ENCODE results near the gene ZNF804A.

Gene ZNF804A

GRCh38 chr2:184646593-184646992 is 48.3 kb downstream of the ZNF804A start:
- no peak overlapping the region for H3K4me3 ChIP-seq (ENCODE audit: low read depth in 1 of 5, low read length in 5 of 5)
- H3K36me3 ChIP-seq (ENCODE audit: control insufficient read depth in 5 of 5, insufficient read depth in 5 of 5, low read length in 5 of 5) = no peaks in the 10 kb centered on the region
- no peaks in the 10 kb centered on the region for H3K4me1 ChIP-seq (ENCODE audit: control insufficient read depth in 5 of 5, insufficient read depth in 5 of 5, low read length in 5 of 5)
- no peak overlapping the region for H3K27ac ChIP-seq (ENCODE audit: low read depth, low read length)
- peaks cover 0 to 8% (median 0%) of the 10 kb centered on the region in 5 donors for H3K9me3 ChIP-seq (ENCODE audit: control insufficient read depth in 5 of 5, low read length in 5 of 5)
- no peaks in the 10 kb centered on the region for H3K27me3 ChIP-seq (ENCODE audit: control insufficient read depth in 5 of 5, insufficient read depth in 4 of 5, low read length in 5 of 5)
- H3K9ac ChIP-seq (ENCODE audit: low read length in 5 of 5) = no peak overlapping the region

GRCh38 chr2:184654945-184655344 is 56.6 kb downstream of the ZNF804A start:
- no peaks in the 10 kb centered on the region for H3K9me3 ChIP-seq (ENCODE audit: control insufficient read depth in 5 of 5, low read length in 5 of 5)
- H3K27ac ChIP-seq (ENCODE audit: low read depth, low read length) = no peak overlapping the region
- no peaks in the 10 kb centered on the region for H3K27me3 ChIP-seq (ENCODE audit: control insufficient read depth in 5 of 5, insufficient read depth in 4 of 5, low read length in 5 of 5)
- H3K36me3 ChIP-seq (ENCODE audit: control insufficient read depth in 5 of 5, insufficient read depth in 5 of 5, low read length in 5 of 5) = no peaks in the 10 kb centered on the region
- no peak overlapping the region for H3K9ac ChIP-seq (ENCODE audit: low read length in 5 of 5)
- no peak overlapping the region for H3K4me3 ChIP-seq (ENCODE audit: low read depth in 1 of 5, low read length in 5 of 5)
- no peaks in the 10 kb centered on the region for H3K4me1 ChIP-seq (ENCODE audit: control insufficient read depth in 5 of 5, insufficient read depth in 5 of 5, low read length in 5 of 5)

GRCh38 chr2:184677171-184677570 is 78.8 kb downstream of the ZNF804A start:
- no peak overlapping the region for H3K27ac ChIP-seq (ENCODE audit: low read depth, low read length)
- H3K36me3 ChIP-seq (ENCODE audit: control insufficient read depth in 5 of 5, insufficient read depth in 5 of 5, low read length in 5 of 5) = no peaks in the 10 kb centered on the region
- no peak overlapping the region for H3K4me3 ChIP-seq (ENCODE audit: low read depth in 1 of 5, low read length in 5 of 5)
- no peaks in the 10 kb centered on the region for H3K27me3 ChIP-seq (ENCODE audit: control insufficient read depth in 5 of 5, insufficient read depth in 4 of 5, low read length in 5 of 5)
- no peaks in the 10 kb centered on the region for H3K4me1 ChIP-seq (ENCODE audit: control insufficient read depth in 5 of 5, insufficient read depth in 5 of 5, low read length in 5 of 5)
- H3K9me3 ChIP-seq (ENCODE audit: control insufficient read depth in 5 of 5, low read length in 5 of 5) = peaks cover 0 to 12% (median 6%) of the 10 kb centered on the region in 5 donors
- H3K9ac ChIP-seq (ENCODE audit: low read length in 5 of 5) = no peak overlapping the region

GRCh38 chr2:184679219-184680018 is 81.1 kb downstream of the ZNF804A start:
- H3K27me3 ChIP-seq (ENCODE audit: control insufficient read depth in 5 of 5, insufficient read depth in 4 of 5, low read length in 5 of 5) = no peaks in the 10 kb centered on the region
- H3K4me1 ChIP-seq (ENCODE audit: control insufficient read depth in 5 of 5, insufficient read depth in 5 of 5, low read length in 5 of 5) = no peaks in the 10 kb centered on the region
- no peak overlapping the region for H3K9ac ChIP-seq (ENCODE audit: low read length in 5 of 5)
- H3K4me3 ChIP-seq (ENCODE audit: low read depth in 1 of 5, low read length in 5 of 5) = no peak overlapping the region
- H3K9me3 ChIP-seq (ENCODE audit: control insufficient read depth in 5 of 5, low read length in 5 of 5) = peaks cover 0 to 12% (median 6%) of the 10 kb centered on the region in 5 donors
- no peaks in the 10 kb centered on the region for H3K36me3 ChIP-seq (ENCODE audit: control insufficient read depth in 5 of 5, insufficient read depth in 5 of 5, low read length in 5 of 5)
- H3K27ac ChIP-seq (ENCODE audit: low read depth, low read length) = no peak overlapping the region

- Histone ChIP-seq H3K36me3 (ENCODE audit: control insufficient read depth in 5 of 5, insufficient read depth in 5 of 5, low read length in 5 of 5) (no peaks in the 10 kb centered on the region), H3K4me1 (ENCODE audit: control insufficient read depth in 5 of 5, insufficient read depth in 5 of 5, low read length in 5 of 5) (no peaks in the 10 kb centered on the region), H3K27ac (ENCODE audit: low read depth, low read length) (no peak overlapping the region), H3K9me3 (ENCODE audit: control insufficient read depth in 5 of 5, low read length in 5 of 5) (peaks cover 0 to 12% (median 6%) of the 10 kb centered on the region in 5 donors), H3K4me3 (ENCODE audit: low read depth in 1 of 5, low read length in 5 of 5) (no peak overlapping the region), H3K27me3 (ENCODE audit: control insufficient read depth in 5 of 5, insufficient read depth in 4 of 5, low read length in 5 of 5) (no peaks in the 10 kb centered on the region), H3K9ac (ENCODE audit: low read length in 5 of 5) (no peak overlapping the region)
Measured at GRCh38 chr2:184680825-184681224, 82.5 kb downstream of the ZNF804A start.

GRCh38 chr2:184681642-184682321 is 83.5 kb downstream of the ZNF804A start:
- Histone ChIP-seq H3K4me1 (ENCODE audit: control insufficient read depth in 5 of 5, insufficient read depth in 5 of 5, low read length in 5 of 5) (no peaks in the 10 kb centered on the region), H3K9me3 (ENCODE audit: control insufficient read depth in 5 of 5, low read length in 5 of 5) (peaks cover 0 to 12% (median 6%) of the 10 kb centered on the region in 5 donors), H3K27ac (ENCODE audit: low read depth, low read length) (no peak overlapping the region), H3K36me3 (ENCODE audit: control insufficient read depth in 5 of 5, insufficient read depth in 5 of 5, low read length in 5 of 5) (no peaks in the 10 kb centered on the region), H3K4me3 (ENCODE audit: low read depth in 1 of 5, low read length in 5 of 5) (no peak overlapping the region), H3K27me3 (ENCODE audit: control insufficient read depth in 5 of 5, insufficient read depth in 4 of 5, low read length in 5 of 5) (no peaks in the 10 kb centered on the region), H3K9ac (ENCODE audit: low read length in 5 of 5) (no peak overlapping the region)

GRCh38 chr2:184683911-184684310 is 85.6 kb downstream of the ZNF804A start:
- Histone ChIP-seq H3K27ac (ENCODE audit: low read depth, low read length) (no peak overlapping the region), H3K9ac (ENCODE audit: low read length in 5 of 5) (no peak overlapping the region), H3K27me3 (ENCODE audit: control insufficient read depth in 5 of 5, insufficient read depth in 4 of 5, low read length in 5 of 5) (no peaks in the 10 kb centered on the region), H3K4me3 (ENCODE audit: low read depth in 1 of 5, low read length in 5 of 5) (no peak overlapping the region), H3K36me3 (ENCODE audit: control insufficient read depth in 5 of 5, insufficient read depth in 5 of 5, low read length in 5 of 5) (no peaks in the 10 kb centered on the region), H3K4me1 (ENCODE audit: control insufficient read depth in 5 of 5, insufficient read depth in 5 of 5, low read length in 5 of 5) (no peaks in the 10 kb centered on the region), H3K9me3 (ENCODE audit: control insufficient read depth in 5 of 5, low read length in 5 of 5) (peaks cover 0 to 12% (median 6%) of the 10 kb centered on the region in 5 donors)

GRCh38 chr2:184685999-184686841 is 87.9 kb downstream of the ZNF804A start:
- H3K9ac ChIP-seq (ENCODE audit: low read length in 5 of 5) = no peak overlapping the region

GRCh38 chr2:184689638-184690037 is 91.3 kb downstream of the ZNF804A start:
- Histone ChIP-seq H3K9me3 (ENCODE audit: control insufficient read depth in 5 of 5, low read length in 5 of 5) (no peaks in the 10 kb centered on the region), H3K27ac (ENCODE audit: low read depth, low read length) (no peak overlapping the region), H3K36me3 (ENCODE audit: control insufficient read depth in 5 of 5, insufficient read depth in 5 of 5, low read length in 5 of 5) (no peaks in the 10 kb centered on the region), H3K27me3 (ENCODE audit: control insufficient read depth in 5 of 5, insufficient read depth in 4 of 5, low read length in 5 of 5) (no peaks in the 10 kb centered on the region), H3K9ac (ENCODE audit: low read length in 5 of 5) (no peak overlapping the region), H3K4me3 (ENCODE audit: low read depth in 1 of 5, low read length in 5 of 5) (no peak overlapping the region), H3K4me1 (ENCODE audit: control insufficient read depth in 5 of 5, insufficient read depth in 5 of 5, low read length in 5 of 5) (peaks cover 0 to 5% (median 0%) of the 10 kb centered on the region in 5 donors)

More at GRCh38 chr2:184685999-184686841, 87.9 kb downstream of the ZNF804A start:
- Histone ChIP-seq H3K4me3 (ENCODE audit: low read depth in 1 of 5, low read length in 5 of 5) (no peak overlapping the region), H3K36me3 (ENCODE audit: control insufficient read depth in 5 of 5, insufficient read depth in 5 of 5, low read length in 5 of 5) (no peaks in the 10 kb centered on the region), H3K27ac (ENCODE audit: low read depth, low read length) (no peak overlapping the region), H3K9me3 (ENCODE audit: control insufficient read depth in 5 of 5, low read length in 5 of 5) (peaks cover 0 to 4% (median 0%) of the 10 kb centered on the region in 5 donors), H3K27me3 (ENCODE audit: control insufficient read depth in 5 of 5, insufficient read depth in 4 of 5, low read length in 5 of 5) (no peaks in the 10 kb centered on the region), H3K4me1 (ENCODE audit: control insufficient read depth in 5 of 5, insufficient read depth in 5 of 5, low read length in 5 of 5) (no peaks in the 10 kb centered on the region)
